ENCODE measurements around the gene EFNA2. TPM values are rescaled to one million over a fixed set of nuclear protein-coding genes. Genes with fewer than 3 reads are reported as not detected.

Gene EFNA2
- total RNA-seq, 1 donor from 2014 or later: 1.0 TPM

DNA sequence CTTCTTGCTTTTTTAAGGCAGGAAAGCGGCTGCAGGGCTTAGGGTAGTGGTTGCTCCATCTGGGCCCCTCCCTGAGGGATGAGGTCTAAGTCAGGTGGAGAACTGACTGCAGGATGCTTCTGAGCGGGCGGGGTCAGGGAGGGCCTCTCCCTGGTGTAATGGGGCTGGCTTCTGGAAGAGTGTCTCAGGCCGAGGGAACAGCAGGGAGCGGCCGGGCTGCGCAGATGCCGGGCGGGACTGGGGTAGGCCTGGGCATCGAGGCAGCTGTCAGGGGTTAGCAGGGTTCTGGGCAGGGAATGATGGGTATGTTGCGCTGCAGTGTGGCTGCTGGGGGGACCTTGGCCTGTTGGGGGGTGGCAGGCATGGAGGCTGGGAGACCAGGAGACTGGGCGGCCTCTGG lies 7.6 kb upstream of the EFNA2 start:
- no peak overlapping the region for H3K4me3 ChIP-seq (ENCODE audit: low read length in 3 of 3)
- no peaks in the 10 kb centered on the region for H3K9me3 ChIP-seq (ENCODE audit: control insufficient read depth in 3 of 3, low read length in 3 of 3)
- peaks cover under 1% of the 10 kb centered on the region in 3 donors for H3K27me3 ChIP-seq (ENCODE audit: control insufficient read depth in 3 of 3, insufficient read depth in 3 of 3, low read length in 3 of 3)
- peaks cover 30 to 43% (median 33%) of the 10 kb centered on the region in 3 donors for H3K4me1 ChIP-seq (ENCODE audit: control insufficient read depth in 3 of 3, insufficient read depth in 3 of 3, low read length in 3 of 3)
- H3K9ac ChIP-seq (ENCODE audit: low read depth in 1 of 3, low read length in 3 of 3): no peak overlapping the region
- H3K36me3 ChIP-seq (ENCODE audit: control insufficient read depth in 3 of 3, insufficient read depth in 3 of 3, low read length in 3 of 3): peaks cover 26 to 33% (median 28%) of the 10 kb centered on the region in 3 donors
- no peak overlapping the region for H3K27ac ChIP-seq (ENCODE audit: low read depth, low read length)

DNA sequence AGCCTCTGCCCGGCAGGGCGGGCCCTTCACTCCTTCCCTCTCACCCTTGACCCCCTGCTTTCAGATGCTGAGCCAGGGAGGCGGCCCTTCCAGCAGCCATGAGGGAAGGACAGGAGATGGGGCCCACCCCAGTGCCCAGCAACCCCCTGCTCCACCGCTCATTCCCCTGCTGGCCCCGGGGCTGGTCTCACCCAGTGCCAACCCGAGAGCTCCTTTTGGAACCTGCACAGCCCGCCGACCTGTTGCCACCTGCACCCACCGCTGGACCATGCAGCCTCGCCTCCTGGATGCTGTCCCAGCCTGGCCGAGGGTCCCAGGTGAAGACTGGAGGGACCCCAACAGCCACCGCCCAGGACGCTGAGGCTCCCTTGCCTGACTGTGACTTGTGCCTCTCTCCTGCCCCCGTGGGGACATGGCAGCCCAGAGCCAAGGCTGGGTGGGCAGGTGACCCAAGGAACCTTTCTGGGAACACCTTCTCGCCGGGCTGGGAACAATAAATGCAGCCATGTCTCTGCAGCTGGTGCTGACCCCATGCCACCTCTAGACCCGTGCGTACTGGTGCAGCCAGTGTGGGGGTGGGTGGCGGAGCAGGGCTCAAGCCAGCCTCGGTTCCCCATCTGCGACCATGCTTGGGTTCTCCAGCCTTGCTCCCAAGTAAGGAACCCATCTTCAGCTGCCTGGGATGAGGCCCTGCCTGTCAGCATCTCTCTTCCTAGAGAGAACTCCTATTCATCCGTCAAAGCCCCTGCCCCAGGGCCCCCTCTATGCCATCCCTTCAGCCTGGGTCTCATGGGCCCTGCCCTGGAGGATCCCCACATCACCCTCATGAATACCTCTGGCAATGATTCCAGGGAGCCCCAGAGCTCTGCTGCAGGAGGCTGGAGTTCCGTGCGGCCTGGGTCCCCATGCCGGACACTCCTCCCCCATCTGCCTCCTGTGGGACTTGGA lies 6.7 kb upstream of the EFNA2 start:
- Histone ChIP-seq H3K4me3 (ENCODE audit: low read length in 3 of 3) (no peak overlapping the region), H3K9ac (ENCODE audit: low read depth in 1 of 3, low read length in 3 of 3) (no peak overlapping the region), H3K36me3 (ENCODE audit: control insufficient read depth in 3 of 3, insufficient read depth in 3 of 3, low read length in 3 of 3) (peaks cover 16 to 24% (median 19%) of the 10 kb centered on the region in 3 donors), H3K9me3 (ENCODE audit: control insufficient read depth in 3 of 3, low read length in 3 of 3) (no peaks in the 10 kb centered on the region), H3K4me1 (ENCODE audit: control insufficient read depth in 3 of 3, insufficient read depth in 3 of 3, low read length in 3 of 3) (peaks cover 21 to 34% (median 24%) of the 10 kb centered on the region in 3 donors), H3K27ac (ENCODE audit: low read depth, low read length) (no peak overlapping the region), H3K27me3 (ENCODE audit: control insufficient read depth in 3 of 3, insufficient read depth in 3 of 3, low read length in 3 of 3) (peaks cover 10% of the 10 kb centered on the region in 3 donors)

DNA sequence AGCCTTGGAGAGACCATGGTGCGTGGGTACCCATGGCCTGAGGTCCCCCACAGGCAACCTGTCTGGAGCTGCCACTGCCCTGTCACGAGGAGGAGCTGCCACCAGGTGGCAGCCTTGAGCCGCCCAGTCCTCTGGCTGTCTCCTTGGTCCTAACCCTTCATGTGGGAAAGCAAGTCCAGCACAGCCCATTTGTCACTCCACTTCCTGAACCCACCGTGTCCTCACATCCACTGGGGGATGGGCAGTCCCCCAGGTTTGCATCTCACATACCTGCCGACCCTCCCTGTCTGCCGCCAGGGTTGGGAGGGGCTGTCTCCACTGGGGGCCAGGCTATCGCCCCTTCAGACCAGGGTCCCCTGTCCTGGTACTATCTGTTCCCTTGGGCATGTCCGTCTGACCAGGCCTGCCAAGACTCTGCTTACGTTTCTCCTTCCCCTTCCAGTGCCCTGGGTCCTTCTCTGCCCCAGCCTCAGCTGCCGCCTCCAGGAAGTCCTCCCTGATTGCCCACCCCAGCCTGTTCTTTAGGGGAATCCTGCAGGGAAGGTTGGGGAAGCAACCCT lies 5.8 kb upstream of the EFNA2 start:
- no peak overlapping the region for H3K27ac ChIP-seq (ENCODE audit: low read depth, low read length)
- no peak overlapping the region for H3K9ac ChIP-seq (ENCODE audit: low read depth in 1 of 3, low read length in 3 of 3)
- peaks cover 8 to 16% (median 10%) of the 10 kb centered on the region in 3 donors for H3K36me3 ChIP-seq (ENCODE audit: control insufficient read depth in 3 of 3, insufficient read depth in 3 of 3, low read length in 3 of 3)
- H3K27me3 ChIP-seq (ENCODE audit: control insufficient read depth in 3 of 3, insufficient read depth in 3 of 3, low read length in 3 of 3): peaks cover 18% of the 10 kb centered on the region in 3 donors
- no peak overlapping the region for H3K4me3 ChIP-seq (ENCODE audit: low read length in 3 of 3)
- H3K4me1 ChIP-seq (ENCODE audit: control insufficient read depth in 3 of 3, insufficient read depth in 3 of 3, low read length in 3 of 3): peaks cover 12 to 25% (median 15%) of the 10 kb centered on the region in 3 donors
- no peaks in the 10 kb centered on the region for H3K9me3 ChIP-seq (ENCODE audit: control insufficient read depth in 3 of 3, low read length in 3 of 3)

DNA sequence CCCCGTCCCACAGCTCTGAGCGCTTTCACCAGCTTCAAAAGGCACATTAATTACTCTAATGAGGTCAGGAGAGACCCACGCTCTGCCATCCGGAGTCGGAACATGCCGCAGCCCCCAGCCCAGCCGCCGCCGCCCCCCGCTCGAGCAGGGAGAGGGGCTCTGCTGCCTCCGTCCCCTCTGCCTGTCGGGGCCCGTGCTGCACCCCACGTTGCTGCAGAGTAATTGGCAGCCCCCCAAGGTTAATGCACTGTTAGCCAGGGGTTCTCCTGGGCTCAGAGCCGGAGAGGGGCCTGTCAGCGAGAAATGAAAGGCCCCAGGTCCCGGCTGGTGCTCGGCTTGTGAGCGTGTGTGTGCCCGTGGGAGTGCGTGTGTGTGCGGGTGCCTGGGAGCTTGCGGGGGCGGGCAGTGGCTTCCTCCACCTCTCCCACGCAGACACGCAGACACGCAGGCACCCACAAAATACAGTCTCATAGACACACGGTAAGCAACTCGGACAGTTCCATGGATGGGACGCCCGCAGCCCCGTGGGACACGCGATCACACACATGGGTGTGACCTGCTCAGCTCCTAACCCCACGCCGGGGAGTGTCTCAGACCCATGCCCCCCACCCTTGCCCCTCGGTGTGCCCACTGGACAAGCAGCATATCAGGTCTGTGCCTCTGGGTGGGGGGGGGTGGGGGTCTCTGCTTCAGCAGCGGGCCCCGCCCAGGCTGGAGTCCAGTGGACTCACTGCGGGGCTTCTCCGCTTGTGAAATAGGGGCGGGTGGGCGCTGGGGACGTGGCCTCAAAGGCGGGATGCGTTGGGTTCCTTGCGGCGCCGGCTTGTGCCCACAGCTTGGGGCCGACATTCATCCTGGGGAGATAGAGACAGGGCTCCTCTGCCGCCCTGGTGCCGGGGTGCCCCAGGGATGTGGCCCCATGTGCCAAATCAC lies 4.8 kb upstream of the EFNA2 start:
- no peaks in the 10 kb centered on the region for H3K9me3 ChIP-seq (ENCODE audit: control insufficient read depth in 3 of 3, low read length in 3 of 3)
- no peak overlapping the region for H3K4me3 ChIP-seq (ENCODE audit: low read length in 3 of 3)
- H3K36me3 ChIP-seq (ENCODE audit: control insufficient read depth in 3 of 3, insufficient read depth in 3 of 3, low read length in 3 of 3): peaks cover 8 to 14% (median 9%) of the 10 kb centered on the region in 3 donors
- H3K9ac ChIP-seq (ENCODE audit: low read depth in 1 of 3, low read length in 3 of 3): no peak overlapping the region
- H3K27ac ChIP-seq (ENCODE audit: low read depth, low read length): no peak overlapping the region
- peaks cover 9 to 21% (median 12%) of the 10 kb centered on the region in 3 donors for H3K4me1 ChIP-seq (ENCODE audit: control insufficient read depth in 3 of 3, insufficient read depth in 3 of 3, low read length in 3 of 3)
- peaks cover 24% of the 10 kb centered on the region in 3 donors for H3K27me3 ChIP-seq (ENCODE audit: control insufficient read depth in 3 of 3, insufficient read depth in 3 of 3, low read length in 3 of 3)

DNA sequence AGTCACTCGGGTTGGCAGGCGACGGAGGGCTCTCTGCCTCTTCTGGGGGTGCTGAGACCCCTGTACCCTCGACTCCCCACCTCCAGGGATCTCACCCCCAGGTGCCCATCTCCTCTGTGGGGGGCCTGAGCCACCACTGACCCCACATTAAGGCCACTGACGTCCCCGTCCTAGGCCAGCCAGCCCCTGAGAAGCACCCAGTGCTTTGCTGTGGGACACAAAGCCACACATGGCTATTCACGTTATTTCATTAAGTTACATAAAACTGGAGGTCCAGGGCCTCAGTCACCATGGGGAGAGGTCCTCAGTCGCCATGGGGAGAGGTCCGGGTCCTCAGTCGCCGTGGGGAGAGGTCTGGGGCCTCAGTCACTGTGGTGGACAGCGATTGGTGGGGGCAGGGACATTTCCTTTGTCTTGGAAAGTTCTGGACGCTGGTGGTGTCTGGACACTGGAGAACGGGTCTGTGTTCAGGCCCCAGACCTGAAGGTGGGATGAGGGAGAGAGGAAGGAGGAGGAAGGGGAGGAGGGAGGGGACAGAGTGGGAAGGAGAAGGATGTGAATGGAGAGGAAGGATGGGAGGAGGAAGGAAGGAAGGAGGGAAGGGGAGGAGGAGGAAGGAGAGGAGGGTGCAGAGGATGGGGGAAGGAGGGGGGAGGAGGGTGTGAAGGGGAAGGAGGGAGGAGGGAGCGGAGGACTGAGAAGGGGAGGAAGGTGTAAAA lies 3.9 kb upstream of the EFNA2 start:
- H3K27ac ChIP-seq (ENCODE audit: low read depth, low read length): no peak overlapping the region
- H3K4me3 ChIP-seq (ENCODE audit: low read length in 3 of 3): no peak overlapping the region
- H3K9me3 ChIP-seq (ENCODE audit: control insufficient read depth in 3 of 3, low read length in 3 of 3): no peaks in the 10 kb centered on the region
- H3K4me1 ChIP-seq (ENCODE audit: control insufficient read depth in 3 of 3, insufficient read depth in 3 of 3, low read length in 3 of 3): peaks cover 1 to 13% (median 4%) of the 10 kb centered on the region in 3 donors
- peaks cover 8 to 14% (median 9%) of the 10 kb centered on the region in 3 donors for H3K36me3 ChIP-seq (ENCODE audit: control insufficient read depth in 3 of 3, insufficient read depth in 3 of 3, low read length in 3 of 3)
- peaks cover 28% of the 10 kb centered on the region in 3 donors for H3K27me3 ChIP-seq (ENCODE audit: control insufficient read depth in 3 of 3, insufficient read depth in 3 of 3, low read length in 3 of 3)
- no peak overlapping the region for H3K9ac ChIP-seq (ENCODE audit: low read depth in 1 of 3, low read length in 3 of 3)

DNA sequence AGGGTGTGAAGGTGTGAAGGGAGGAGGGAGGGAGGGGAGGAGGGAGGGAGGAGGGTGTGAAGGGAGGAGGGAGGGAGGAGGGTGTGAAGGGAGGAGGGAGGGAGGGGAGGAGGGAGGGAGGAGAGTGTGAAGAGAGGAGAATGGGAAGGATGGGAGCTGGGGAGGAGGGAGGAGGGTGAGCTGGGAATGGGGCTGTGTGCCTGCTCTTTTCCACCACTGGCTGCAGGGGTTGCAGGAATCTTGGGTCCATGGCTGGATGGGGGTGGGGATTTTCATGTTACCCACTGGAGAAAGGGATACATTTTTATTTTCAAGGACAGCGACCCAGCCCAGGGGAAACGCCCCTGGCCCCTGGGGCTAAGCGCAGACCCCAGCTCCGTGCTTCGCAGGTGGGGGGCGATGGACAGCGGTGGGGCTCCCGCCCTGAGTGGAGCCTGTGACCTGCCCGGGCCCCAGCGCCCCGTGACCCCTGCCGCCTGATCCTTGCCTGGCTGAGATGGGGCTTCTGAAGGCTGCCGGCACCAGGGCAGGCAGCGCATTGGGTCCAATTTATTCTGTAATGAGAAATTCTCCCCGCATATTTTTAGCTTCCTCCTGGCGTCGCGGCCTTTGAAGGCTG lies 3.0 kb upstream of the EFNA2 start:
- Histone ChIP-seq H3K27me3 (ENCODE audit: control insufficient read depth in 3 of 3, insufficient read depth in 3 of 3, low read length in 3 of 3) (peaks cover 33 to 38% (median 38%) of the 10 kb centered on the region in 3 donors), H3K9me3 (ENCODE audit: control insufficient read depth in 3 of 3, low read length in 3 of 3) (no peaks in the 10 kb centered on the region), H3K9ac (ENCODE audit: low read depth in 1 of 3, low read length in 3 of 3) (no peak overlapping the region), H3K4me1 (ENCODE audit: control insufficient read depth in 3 of 3, insufficient read depth in 3 of 3, low read length in 3 of 3) (peaks cover 0 to 7% (median 3%) of the 10 kb centered on the region in 3 donors), H3K4me3 (ENCODE audit: low read length in 3 of 3) (no peak overlapping the region), H3K27ac (ENCODE audit: low read depth, low read length) (no peak overlapping the region), H3K36me3 (ENCODE audit: control insufficient read depth in 3 of 3, insufficient read depth in 3 of 3, low read length in 3 of 3) (peaks cover 8 to 14% (median 9%) of the 10 kb centered on the region in 3 donors)

DNA sequence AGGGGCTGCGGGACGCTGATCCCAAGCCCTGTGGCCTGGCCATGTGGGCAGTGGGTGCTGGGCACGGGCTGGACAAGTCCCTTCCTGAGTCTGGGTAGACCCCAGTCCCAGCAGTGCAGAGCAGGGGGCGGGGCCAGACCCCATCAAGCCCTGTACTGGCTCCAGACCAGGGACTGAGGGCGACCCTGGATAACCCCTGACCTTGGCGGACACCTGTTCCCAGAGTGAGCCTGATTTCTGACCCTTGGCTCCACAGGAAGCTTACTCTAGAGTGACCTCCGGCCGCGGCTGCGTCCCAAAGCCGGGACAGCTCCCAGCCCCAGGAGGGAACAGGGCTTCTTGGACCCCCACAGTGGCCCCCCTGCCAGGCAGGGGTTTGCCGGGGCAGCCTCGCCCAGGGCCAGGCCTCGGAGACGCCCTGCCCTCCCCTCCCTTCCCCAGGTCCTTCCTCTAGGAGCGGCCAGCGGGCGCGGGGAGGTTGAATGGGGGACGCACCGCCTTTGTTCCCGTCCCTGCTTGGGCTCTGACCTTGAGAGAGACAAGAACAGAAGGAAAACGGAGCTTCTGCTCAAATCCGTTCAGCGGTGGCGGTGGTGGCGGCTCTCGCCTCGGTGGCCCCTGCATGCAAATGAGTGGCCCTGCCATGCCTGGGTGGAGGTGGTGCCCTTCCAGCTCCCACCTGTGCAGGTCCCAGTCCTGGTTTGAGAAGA lies 2.3 kb upstream of the EFNA2 start:
- no peak overlapping the region for H3K9ac ChIP-seq (ENCODE audit: low read depth in 1 of 3, low read length in 3 of 3)
- no peaks in the 10 kb centered on the region for H3K9me3 ChIP-seq (ENCODE audit: control insufficient read depth in 3 of 3, low read length in 3 of 3)
- H3K4me1 ChIP-seq (ENCODE audit: control insufficient read depth in 3 of 3, insufficient read depth in 3 of 3, low read length in 3 of 3): peaks cover 0 to 7% (median 3%) of the 10 kb centered on the region in 3 donors
- no peak overlapping the region for H3K4me3 ChIP-seq (ENCODE audit: low read length in 3 of 3)
- peaks cover 8 to 14% (median 9%) of the 10 kb centered on the region in 3 donors for H3K36me3 ChIP-seq (ENCODE audit: control insufficient read depth in 3 of 3, insufficient read depth in 3 of 3, low read length in 3 of 3)
- H3K27ac ChIP-seq (ENCODE audit: low read depth, low read length): no peak overlapping the region
- peaks cover 40 to 45% (median 44%) of the 10 kb centered on the region in 3 donors for H3K27me3 ChIP-seq (ENCODE audit: control insufficient read depth in 3 of 3, insufficient read depth in 3 of 3, low read length in 3 of 3)

DNA sequence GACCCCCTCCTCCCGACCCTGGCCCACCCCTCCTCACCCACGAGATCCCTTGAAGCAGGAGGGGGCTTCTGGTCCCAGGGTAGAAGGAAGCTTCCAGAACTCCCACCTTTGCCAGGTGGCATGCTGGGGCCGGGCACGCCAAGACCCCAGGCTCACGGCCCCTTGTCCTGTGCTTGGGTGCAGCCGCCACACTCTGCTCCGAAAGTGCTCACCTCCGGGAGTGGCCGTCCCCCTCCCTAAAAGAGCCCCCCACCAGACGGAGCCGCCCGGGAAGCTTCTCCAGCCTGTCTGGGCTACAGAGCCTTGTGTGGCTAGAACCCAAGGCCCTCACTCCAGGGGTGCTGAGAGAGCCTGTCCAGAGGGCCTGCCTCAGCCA lies 1.8 kb upstream of the EFNA2 start:
- H3K27me3 ChIP-seq (ENCODE audit: control insufficient read depth in 3 of 3, insufficient read depth in 3 of 3, low read length in 3 of 3): peaks cover 45 to 50% (median 50%) of the 10 kb centered on the region in 3 donors
- H3K4me3 ChIP-seq (ENCODE audit: low read length in 3 of 3): no peak overlapping the region
- no peak overlapping the region for H3K27ac ChIP-seq (ENCODE audit: low read depth, low read length)
- peaks cover 4 to 12% (median 6%) of the 10 kb centered on the region in 3 donors for H3K36me3 ChIP-seq (ENCODE audit: control insufficient read depth in 3 of 3, insufficient read depth in 3 of 3, low read length in 3 of 3)
- H3K9ac ChIP-seq (ENCODE audit: low read depth in 1 of 3, low read length in 3 of 3): no peak overlapping the region
- H3K9me3 ChIP-seq (ENCODE audit: control insufficient read depth in 3 of 3, low read length in 3 of 3): no peaks in the 10 kb centered on the region
- H3K4me1 ChIP-seq (ENCODE audit: control insufficient read depth in 3 of 3, insufficient read depth in 3 of 3, low read length in 3 of 3): peaks cover 0 to 7% (median 3%) of the 10 kb centered on the region in 3 donors
